Osteoblast (primary cell): Measurements from ENCODE around the gene GABARAPL2. TPM values are rescaled to one million over a fixed set of nuclear protein-coding genes. Genes with fewer than 3 reads are reported as not detected.

Experiments
- DNase-seq: peaks from one replicate; pipeline ENCODE4 v3.0.0; 2011; ENCODE audit warnings: low spot score, mixed read lengths; ENCODE audit not compliant: insufficient read length; ENCODE audit errors: missing footprints
- H2AFZ ChIP-seq: 2 replicates; pipeline ENCODE4 v1.6.0; 2011; ENCODE audit warnings: mild to moderate bottlenecking, low read length
- H3K27ac ChIP-seq: 2 replicates; pipeline ENCODE4 v1.5.1; 2011; ENCODE audit warnings: mild to moderate bottlenecking, low read depth, low read length, moderate library complexity
- H3K27me3 ChIP-seq: 2 replicates; pipeline ENCODE4 v1.6.0; 2012; ENCODE audit warnings: mild to moderate bottlenecking, control low read depth, inconsistent platforms, low read length, moderate library complexity; ENCODE audit not compliant: insufficient read depth
- H3K36me3 ChIP-seq: 2 replicates; pipeline ENCODE4 v1.5.1; 2011; ENCODE audit warnings: mild to moderate bottlenecking, low read length, control low read depth, moderate library complexity; ENCODE audit not compliant: insufficient read depth
- H3K4me1 ChIP-seq: 2 replicates; pipeline ENCODE4 v1.5.1; 2011; ENCODE audit warnings: mild to moderate bottlenecking, low read length, control low read depth, moderate library complexity; ENCODE audit not compliant: insufficient read depth
- H3K4me2 ChIP-seq: 2 replicates; pipeline ENCODE4 v1.6.0; 2011; ENCODE audit warnings: mild to moderate bottlenecking, low read length; ENCODE audit not compliant: insufficient read depth
- H3K4me3 ChIP-seq: fragments of 200-600 bp; sonication (generic); 3 replicates; pipeline ENCODE4 v1.5.1; 2012; ENCODE audit warnings: mild to moderate bottlenecking, low read length, inconsistent platforms; ENCODE audit not compliant: insufficient read depth
- H3K79me2 ChIP-seq: 2 replicates; pipeline ENCODE4 v1.6.0; 2012; ENCODE audit warnings: mild to moderate bottlenecking, low read length, control low read depth, inconsistent platforms; ENCODE audit not compliant: insufficient read depth
- H3K9me3 ChIP-seq: 2 replicates; pipeline ENCODE4 v1.5.1; 2011; ENCODE audit warnings: low read depth, low read length, control low read depth
- H4K20me1 ChIP-seq: 2 replicates; pipeline ENCODE4 v1.6.0; 2012; ENCODE audit warnings: mild to moderate bottlenecking, low read length, control low read depth; ENCODE audit not compliant: insufficient read depth
- total RNA-seq: library from RNA; depleted of rRNA; stranded (reverse); fragments of >200 nt; gene quantifications from 2 replicates; pipeline ENCODE4 v1.2.3, GENCODE V29; 2012
- TF ChIP-seq, protein P1 (sequence below): IDR thresholded peaks from 2 replicates; pipeline ENCODE4 v1.5.1; 2011; ENCODE audit warnings: mild to moderate bottlenecking, low read depth, low read length, moderate library complexity; ENCODE audit errors: extremely low read depth

GABARAPL2 gene
- total RNA-seq, 1 donor: 32.9 TPM

DNA sequence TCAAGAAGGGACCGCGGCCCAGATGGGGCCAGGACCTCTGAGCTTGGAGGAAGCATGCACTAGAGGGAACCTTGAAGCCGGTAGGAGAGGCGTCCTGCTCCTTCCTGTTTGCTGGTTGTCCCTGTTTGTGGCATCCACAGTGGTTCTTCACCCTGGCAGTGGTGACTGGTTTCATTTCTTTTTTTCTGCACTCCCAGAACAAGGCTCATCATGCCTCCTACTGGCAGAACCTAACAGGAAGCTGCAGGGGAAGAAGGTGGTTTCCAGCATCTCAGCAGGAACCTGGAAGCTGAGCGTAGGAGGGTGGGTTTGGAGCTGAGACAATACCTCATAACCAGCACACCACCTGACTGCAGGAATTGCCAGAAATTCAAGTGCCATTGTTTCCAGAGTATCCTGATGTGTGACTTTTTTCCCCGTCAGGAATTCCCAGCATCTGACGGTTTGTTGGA, 15.9 kb upstream of the GABARAPL2 start:
- Histone ChIP-seq H2AFZ (no peak overlapping the region), H3K36me3 (no peaks in the 10 kb centered on the region), H3K27ac (no peak overlapping the region), H3K4me3 (no peak overlapping the region), H3K9me3 (no peaks in the 10 kb centered on the region), H3K4me1 (peaks cover 6% of the 10 kb centered on the region), H3K79me2 (peaks cover 7% of the 10 kb centered on the region), H4K20me1 (no peaks in the 10 kb centered on the region), H3K27me3 (no peaks in the 10 kb centered on the region), H3K4me2 (no peak overlapping the region)
- TF ChIP-seq, protein P1, sequence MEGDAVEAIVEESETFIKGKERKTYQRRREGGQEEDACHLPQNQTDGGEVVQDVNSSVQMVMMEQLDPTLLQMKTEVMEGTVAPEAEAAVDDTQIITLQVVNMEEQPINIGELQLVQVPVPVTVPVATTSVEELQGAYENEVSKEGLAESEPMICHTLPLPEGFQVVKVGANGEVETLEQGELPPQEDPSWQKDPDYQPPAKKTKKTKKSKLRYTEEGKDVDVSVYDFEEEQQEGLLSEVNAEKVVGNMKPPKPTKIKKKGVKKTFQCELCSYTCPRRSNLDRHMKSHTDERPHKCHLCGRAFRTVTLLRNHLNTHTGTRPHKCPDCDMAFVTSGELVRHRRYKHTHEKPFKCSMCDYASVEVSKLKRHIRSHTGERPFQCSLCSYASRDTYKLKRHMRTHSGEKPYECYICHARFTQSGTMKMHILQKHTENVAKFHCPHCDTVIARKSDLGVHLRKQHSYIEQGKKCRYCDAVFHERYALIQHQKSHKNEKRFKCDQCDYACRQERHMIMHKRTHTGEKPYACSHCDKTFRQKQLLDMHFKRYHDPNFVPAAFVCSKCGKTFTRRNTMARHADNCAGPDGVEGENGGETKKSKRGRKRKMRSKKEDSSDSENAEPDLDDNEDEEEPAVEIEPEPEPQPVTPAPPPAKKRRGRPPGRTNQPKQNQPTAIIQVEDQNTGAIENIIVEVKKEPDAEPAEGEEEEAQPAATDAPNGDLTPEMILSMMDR: peak; percentile 50
- no peak for DNase-seq

DNA sequence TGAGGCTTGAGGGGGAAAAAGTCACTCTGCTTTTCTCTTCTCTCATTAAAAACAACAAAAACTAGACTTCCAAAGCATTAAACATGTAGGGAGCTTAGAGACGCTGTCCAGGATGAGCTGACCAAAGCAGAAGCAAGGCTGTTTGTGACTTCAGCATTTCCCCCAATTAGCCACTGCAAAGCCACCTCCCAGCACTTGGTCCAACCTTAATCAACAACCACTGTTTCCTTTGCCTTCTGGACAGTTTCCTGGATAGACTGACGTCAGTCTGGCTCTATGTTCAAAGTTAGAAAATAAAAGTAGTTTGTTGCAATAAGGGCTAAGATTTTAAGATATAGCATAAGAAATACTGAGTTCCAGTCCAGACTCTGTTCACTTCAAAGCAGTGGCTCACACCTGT, 13.2 kb upstream of the GABARAPL2 start:
- H3K4me1 ChIP-seq: peaks cover 11% of the 10 kb centered on the region
- no peak overlapping the region for H3K27ac ChIP-seq
- no peak overlapping the region for H3K4me2 ChIP-seq
- H3K79me2 ChIP-seq: peaks cover 7% of the 10 kb centered on the region
- no peaks in the 10 kb centered on the region for H4K20me1 ChIP-seq
- H3K9me3 ChIP-seq: no peaks in the 10 kb centered on the region
- H3K27me3 ChIP-seq: no peaks in the 10 kb centered on the region
- H2AFZ ChIP-seq: no peak overlapping the region
- H3K4me3 ChIP-seq: no peak overlapping the region
- TF ChIP-seq, protein P1: no peak
- no peaks in the 10 kb centered on the region for H3K36me3 ChIP-seq
- no peak for DNase-seq

DNA sequence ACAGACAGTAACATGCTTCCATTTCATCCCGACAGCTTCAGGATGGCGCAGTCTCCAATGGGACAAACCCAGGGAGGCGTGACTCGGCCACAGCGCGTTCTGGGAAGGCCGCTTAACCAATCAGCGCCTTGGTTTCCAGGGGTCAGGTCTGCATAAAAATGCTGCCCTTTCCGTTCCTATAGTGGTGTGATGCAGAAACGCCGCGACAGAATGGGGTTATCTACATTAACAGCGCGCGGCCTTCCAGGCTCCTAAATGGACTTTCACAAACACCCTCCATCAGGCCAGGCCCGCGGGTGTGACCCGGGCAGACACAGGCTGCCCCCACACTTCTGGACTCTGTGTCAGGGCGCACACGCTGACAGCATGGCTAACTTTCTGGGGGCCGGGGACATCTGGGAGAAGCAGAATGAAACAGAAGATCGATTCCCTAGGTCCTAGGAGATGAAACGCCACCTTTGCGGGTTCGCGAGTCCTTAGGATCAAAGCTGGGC, 10.9 kb upstream of the GABARAPL2 start:
- Histone ChIP-seq H3K4me1 (peaks cover 20% of the 10 kb centered on the region), H3K27ac (peak overlapping the region; percentile 79), H3K27me3 (no peaks in the 10 kb centered on the region), H2AFZ (peak overlapping the region; percentile 96), H3K4me3 (peak overlapping the region; percentile 92), H3K4me2 (peak overlapping the region; percentile 94), H3K36me3 (no peaks in the 10 kb centered on the region), H4K20me1 (no peaks in the 10 kb centered on the region), H3K79me2 (peaks cover 7% of the 10 kb centered on the region), H3K9me3 (no peaks in the 10 kb centered on the region)
- TF ChIP-seq, protein P1: no peak
- peak; percentile 97 for DNase-seq

DNA sequence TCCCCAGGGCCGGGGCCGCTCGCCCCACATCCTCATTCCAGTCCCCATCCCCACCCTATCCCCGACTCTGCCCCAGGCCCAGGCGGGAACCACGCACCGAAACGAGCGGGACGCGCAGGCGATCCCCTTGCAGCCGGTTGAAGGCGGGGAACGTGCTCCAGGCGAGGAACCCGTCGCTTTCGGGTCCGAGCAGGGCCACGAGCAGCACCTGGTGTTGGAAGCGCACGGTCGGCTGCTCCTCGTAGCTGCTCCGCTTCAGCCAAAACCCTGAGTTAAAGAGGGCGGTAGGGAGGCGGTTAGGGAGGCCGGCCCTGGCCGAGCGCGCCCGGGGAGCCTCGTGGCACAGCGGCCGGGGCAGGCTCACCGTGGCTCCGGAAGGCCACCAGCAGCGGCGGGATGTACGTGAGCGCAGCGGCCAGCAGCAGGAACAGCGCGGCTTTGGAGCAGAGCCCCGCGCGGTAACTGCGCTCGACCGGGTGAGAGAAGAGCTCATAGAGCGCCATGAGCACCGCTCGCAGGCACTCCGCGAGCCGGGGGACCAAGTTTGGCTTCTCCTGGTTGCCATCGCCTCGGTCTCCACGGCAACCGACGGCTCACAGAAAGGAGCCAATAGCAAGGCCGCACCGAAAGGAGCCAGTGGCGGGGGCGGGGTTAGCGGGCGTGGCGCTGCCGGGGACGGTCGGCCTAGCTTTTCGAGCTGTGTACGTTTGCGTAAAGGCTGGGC, 10.3 kb upstream of the GABARAPL2 start, which contains the start of gene TMEM231:
Gene TMEM231 (minus strand): TSS at position 546 of the 724 bp plus-strand sequence. CDS start 43 bp downstream, at position 503.
- H3K79me2 ChIP-seq: peaks cover 7% of the 10 kb centered on the region
- H2AFZ ChIP-seq: peak within 1 kb of the TSS; percentile 96
- DNase-seq: peak; percentile 98
- no peaks in the 10 kb centered on the region for H4K20me1 ChIP-seq
- TF ChIP-seq, protein P1: no peak
- no peaks in the 10 kb centered on the region for H3K36me3 ChIP-seq
- no peaks in the 10 kb centered on the region for H3K9me3 ChIP-seq
- peak within 1 kb of the TSS; percentile 79 for H3K27ac ChIP-seq
- H3K4me1 ChIP-seq: peaks cover 21% of the 10 kb centered on the region
- peak within 1 kb of the TSS; percentile 92 for H3K4me3 ChIP-seq
- H3K27me3 ChIP-seq: no peaks in the 10 kb centered on the region
- H3K4me2 ChIP-seq: peak within 1 kb of the TSS; percentile 94
